Pons (tissue), 1 donor: Measurements from ENCODE around the gene NUP62.
"Not testable (repeated sequence)": the region's sequence is repeated elsewhere in the genome, so short reads cannot be mapped to it uniquely, and the experiment has no call there.

Source experiments
- DNase-seq: peaks from one replicate; pipeline ENCODE4 v3.0.0-alpha.2; 2016; ENCODE audit warnings: low spot score

NUP62 gene, protein sequence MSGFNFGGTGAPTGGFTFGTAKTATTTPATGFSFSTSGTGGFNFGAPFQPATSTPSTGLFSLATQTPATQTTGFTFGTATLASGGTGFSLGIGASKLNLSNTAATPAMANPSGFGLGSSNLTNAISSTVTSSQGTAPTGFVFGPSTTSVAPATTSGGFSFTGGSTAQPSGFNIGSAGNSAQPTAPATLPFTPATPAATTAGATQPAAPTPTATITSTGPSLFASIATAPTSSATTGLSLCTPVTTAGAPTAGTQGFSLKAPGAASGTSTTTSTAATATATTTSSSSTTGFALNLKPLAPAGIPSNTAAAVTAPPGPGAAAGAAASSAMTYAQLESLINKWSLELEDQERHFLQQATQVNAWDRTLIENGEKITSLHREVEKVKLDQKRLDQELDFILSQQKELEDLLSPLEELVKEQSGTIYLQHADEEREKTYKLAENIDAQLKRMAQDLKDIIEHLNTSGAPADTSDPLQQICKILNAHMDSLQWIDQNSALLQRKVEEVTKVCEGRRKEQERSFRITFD

GRCh38 chr19:49929121-49929610 lies at the start of gene NUP62, which contains the start of gene ATF5:
NUP62 (minus strand) TSS chr19:49929504; CDS start chr19:49909807, 19,697 bp downstream.
ATF5 (plus strand) TSS chr19:49929205; CDS start chr19:49930851, 1,646 bp downstream.
- peak; percentile 81 for DNase-seq

DNA sequence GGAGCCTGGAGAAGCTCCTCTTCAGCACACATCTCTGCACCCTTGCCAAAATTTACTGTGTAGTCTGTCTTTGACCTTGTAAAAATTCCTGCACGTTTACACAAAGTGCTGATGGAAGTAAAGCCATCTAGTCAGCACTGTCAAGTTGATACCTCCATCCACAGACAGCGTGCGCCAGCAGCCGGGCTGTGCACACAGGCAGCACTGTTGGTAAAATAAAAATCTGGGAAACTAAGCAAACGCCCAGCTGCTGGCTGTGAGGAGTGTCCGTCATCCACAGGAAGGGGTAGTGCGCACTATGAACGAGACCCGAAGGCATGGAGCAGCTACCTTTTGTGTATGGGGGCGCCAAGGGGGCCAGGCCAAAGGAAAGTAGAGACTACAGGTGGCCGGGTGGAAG lies 49.0 kb upstream of the NUP62 start:
- no peak for DNase-seq

- no peak for DNase-seq
Measured at GRCh38 chr19:49977881-49978280, 48.6 kb upstream of the NUP62 start.

DNA sequence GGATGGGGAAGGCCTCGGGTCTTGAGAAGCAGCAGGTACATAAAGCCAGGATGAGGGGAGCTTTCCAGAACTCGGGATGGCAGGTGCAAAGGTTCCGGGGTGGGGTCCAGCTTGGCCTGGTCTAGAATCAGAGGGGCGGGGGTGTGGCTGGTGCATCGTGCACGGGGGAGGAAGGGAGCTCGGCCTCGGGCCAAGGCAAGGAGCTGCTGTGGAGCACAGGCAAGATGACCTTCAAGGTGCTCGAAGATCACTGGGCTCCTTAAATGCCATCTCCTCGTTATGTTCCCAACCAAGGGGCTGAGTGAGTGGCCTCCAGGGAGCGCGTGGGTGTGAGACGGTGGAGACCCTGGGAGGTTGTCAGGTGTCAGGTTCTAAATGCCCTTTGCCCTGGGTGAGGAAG lies 47.8 kb upstream of the NUP62 start:
- no peak for DNase-seq

DNA sequence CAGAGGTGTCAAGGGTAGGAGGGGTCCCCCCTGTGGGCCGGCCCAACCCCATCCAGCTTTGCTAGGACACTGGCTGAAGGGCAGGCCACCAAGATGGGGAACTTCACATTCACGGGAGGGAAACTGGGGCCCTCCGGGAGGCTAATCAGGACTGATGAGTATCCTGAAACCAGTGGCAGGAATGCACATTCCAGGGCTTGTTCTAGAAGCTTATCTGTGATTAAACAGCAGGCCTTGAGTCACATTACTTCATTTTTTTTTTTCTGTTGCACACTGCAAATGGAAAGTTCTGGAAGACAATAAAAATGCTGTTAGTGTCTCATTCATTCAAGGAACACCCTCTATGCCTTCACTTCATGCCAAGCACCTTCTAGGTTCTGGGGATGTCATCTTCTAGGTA lies 47.2 kb upstream of the NUP62 start:
- no peak for DNase-seq

- DNase-seq = no peak
Measured at GRCh38 chr19:49975051-49975450, 45.7 kb upstream of the NUP62 start.

GRCh38 chr19:49973987-49974386 lies 44.7 kb upstream of the NUP62 start:
- no peak for DNase-seq

DNA sequence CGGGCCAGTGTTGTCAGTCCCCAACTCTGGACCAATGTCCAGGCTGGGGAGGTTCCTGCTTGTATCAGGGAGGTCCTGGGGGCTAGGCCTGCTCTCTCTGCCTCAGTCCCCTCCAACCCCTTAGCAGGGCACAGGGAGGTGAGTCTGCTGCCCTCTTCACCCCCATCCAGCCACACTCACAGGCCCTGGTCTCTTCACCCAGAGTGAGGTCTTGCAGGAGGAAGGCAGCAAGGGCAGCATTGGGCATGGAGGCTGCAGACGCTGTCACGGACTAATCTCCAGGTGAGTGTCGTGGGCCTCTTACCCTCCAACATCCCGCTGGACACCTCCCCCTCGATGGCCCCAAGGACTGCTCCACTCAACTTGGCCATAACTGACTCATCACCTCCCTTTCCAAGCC lies 43.5 kb upstream of the NUP62 start:
- no peak for DNase-seq

- no peak for DNase-seq
Measured at GRCh38 chr19:49971991-49972411, 42.7 kb upstream of the NUP62 start.

- DNase-seq = peak; percentile 34
Measured at GRCh38 chr19:49969355-49969754, 40.1 kb upstream of the NUP62 start.

- no peak for DNase-seq
Measured at GRCh38 chr19:49968279-49968922, 39.1 kb upstream of the NUP62 start.

DNA sequence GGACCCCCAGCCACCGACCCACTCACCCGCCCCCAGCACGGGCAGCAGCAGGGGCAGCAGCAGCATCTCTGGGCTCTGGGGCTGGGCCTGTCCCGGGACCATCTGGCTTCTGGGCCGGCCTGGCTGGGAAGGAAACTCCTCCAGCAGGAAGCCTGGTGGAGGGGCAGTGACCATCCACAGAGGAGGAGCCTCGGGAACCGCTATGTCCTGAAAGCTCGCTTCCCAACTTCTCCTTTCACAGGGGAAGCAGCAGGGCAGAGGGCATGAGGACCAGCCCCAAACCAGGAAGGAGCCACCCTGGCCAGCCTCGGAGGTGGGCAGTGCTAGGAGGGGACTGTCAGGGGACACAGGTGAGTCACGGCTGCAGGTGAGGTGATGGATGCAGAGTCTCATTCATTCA lies 31.7 kb upstream of the NUP62 start, which contains the start of gene SIGLEC11:
Gene SIGLEC11, minus strand, starts transcription at position 193 of the 400 bp plus-strand sequence. Its CDS starts 91 bp downstream, at position 102.
- not testable (repeated sequence) for DNase-seq

- DNase-seq = not testable (repeated sequence)
Measured at GRCh38 chr19:49959892-49960291, 30.6 kb upstream of the NUP62 start.

GRCh38 chr19:49958596-49958995 lies 29.3 kb upstream of the NUP62 start:
- not testable (repeated sequence) for DNase-seq

GRCh38 chr19:49958144-49958543 lies 28.8 kb upstream of the NUP62 start:
- not testable (repeated sequence) for DNase-seq

DNA sequence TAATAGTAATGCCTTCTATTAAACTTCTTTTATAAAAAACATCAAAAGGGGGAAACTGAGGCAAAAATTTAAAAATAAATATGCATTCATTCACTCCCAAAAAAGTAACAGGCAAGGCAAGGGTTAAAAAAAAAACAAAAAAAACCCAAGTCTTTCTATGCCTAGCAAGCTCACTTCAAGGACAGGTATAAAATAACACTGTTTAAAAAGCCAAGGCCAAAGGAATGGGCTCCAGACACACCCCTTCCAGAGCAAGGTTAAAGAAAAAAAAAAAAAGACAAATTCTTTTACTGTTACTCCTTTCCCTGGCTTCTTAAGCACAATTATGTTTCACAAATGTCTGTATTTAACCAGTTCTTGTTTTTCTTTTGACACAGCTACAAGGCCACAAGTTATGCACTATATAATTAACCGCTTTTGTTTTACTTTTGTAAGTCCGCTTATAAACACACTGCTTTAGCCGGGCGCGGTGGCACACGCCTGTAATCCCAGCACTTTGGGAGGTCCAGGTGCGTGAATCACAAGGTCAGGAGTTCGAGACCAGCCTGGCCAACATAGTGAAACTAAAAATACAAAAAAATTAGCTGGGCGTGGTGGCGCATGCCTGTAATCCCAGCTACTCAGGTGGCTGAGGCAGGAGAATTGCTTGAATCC lies 28.1 kb upstream of the NUP62 start:
- no peak for DNase-seq

DNA sequence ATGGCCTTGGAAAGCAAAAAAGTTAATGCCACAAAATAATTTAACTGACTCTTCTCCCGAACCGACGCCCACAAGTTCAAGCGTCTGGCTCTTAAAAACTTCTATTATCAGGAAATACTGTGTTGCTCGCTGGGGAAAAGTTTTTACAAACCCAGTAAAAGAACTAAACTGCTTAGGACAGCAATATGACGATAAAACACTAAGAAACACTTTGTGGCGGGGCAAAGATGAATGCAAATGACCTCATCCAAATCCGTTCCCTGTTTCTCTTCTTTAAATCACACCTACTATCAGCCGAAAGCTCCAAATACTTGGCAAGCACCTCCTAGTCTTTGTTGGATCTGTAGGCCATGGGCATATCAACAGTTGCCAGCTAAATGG lies 26.8 kb upstream of the NUP62 start:
- no peak for DNase-seq

DNA sequence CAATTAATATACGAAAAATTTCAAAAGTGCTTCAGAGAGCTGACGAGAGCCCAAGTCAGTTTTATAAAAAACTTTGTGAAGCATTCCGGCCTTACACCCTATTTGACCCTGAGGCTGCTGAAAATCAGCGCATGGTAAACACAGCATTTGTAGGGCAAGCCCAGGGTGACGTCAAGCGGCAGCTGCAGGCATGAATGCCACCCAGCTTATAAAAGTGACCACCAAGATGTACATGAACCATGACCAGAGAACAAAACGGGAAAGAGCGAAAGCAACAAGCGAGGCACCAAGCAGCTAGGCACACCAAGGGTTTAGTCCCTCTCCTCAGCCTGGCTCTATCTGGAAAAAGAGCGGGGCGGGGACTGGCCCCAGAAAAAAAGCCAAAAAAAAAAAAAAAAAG lies 25.6 kb upstream of the NUP62 start:
- no peak for DNase-seq

DNA sequence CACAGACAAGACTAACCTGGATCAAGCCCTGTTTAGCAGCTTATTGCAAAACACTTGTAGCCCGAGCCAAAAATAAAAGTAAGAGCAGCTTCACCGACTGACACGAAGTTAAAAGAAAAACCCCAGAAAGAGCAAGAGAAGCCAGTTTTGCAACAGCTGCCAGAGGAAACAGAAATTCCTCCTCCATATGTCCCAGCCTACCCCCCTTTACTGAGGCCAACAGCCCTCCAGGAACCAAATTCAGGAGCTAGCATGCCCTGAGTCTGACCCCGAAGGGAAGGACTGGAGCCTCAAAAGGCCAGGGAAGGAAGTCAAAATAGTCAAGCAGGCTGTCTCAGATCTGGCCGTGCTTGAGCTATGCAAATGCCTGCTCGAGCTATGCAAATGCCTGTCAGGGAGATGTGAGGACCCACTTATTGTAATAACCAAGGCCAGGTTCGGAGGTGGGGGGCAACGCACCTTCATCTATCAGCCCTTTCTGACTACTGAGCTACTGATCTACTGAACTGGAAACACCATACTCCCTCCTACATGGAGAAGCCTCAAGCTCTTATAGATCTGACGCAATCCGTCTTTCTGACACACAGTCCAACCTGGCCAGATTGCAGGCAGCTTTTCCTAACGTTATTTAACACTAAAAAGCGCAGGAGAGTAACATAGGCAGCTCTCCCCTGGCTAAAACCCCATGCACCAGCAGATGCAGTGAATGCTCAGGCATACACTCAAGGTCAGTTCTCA lies 25.0 kb upstream of the NUP62 start:
- DNase-seq = no peak

DNA sequence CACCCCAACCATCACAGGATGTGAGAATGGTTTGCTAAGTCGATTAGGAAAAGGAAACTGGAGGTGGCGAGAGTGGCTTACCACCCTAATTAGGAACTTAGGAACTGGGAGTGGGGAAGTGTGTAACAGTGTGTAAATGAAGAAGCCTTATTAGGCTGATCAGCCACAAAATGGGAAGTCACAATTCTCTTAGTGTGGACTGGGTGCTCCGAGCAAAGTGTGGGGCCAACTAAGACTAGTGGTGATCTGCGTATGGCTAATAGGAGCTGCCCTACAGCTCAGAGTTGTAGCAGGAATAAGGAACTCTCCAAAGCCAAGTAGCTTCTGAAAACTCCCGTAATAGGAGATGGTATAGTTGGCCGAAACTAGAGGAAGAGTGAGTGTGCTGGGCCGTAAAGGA lies 24.1 kb upstream of the NUP62 start:
- no peak for DNase-seq

GRCh38 chr19:49952906-49953305 lies 23.6 kb upstream of the NUP62 start:
- DNase-seq = no peak

GRCh38 chr19:49952479-49952836 lies 23.2 kb upstream of the NUP62 start:
- no peak for DNase-seq
